SIG-M5 (cell line): Measurements from ENCODE around the gene PCID2.

Experiments used
- DNase-seq: peaks from one replicate; lab custom pipeline; 2025; lab: John Stamatoyannopoulos, UW

Gene PCID2

GRCh38 chr13:113219256-113219940, 10.9 kb upstream of the PCID2 start:
- DNase-seq: no peak

- DNase-seq: no peak
Observed at GRCh38 chr13:113218586-113218985, 10.1 kb upstream of the PCID2 start.

- DNase-seq: no peak
Observed at GRCh38 chr13:113216254-113217048, 8.0 kb upstream of the PCID2 start.

- DNase-seq: no peak
Observed at GRCh38 chr13:113211774-113212173, 3.3 kb upstream of the PCID2 start.

- DNase-seq: no peak
Observed at GRCh38 chr13:113210833-113211232, 2.4 kb upstream of the PCID2 start.

- peak; percentile 40 for DNase-seq
Observed at GRCh38 chr13:113209759-113210421, 1.4 kb upstream of the PCID2 start.

- no peak for DNase-seq
Observed at GRCh38 chr13:113209336-113209758, 878 bp upstream of the PCID2 start, which contains the start of gene CUL4A. Gene CUL4A (plus strand): TSS chr13:113209613. CDS start chr13:113209628, 15 bp downstream.

- no peak for DNase-seq
Observed at GRCh38 chr13:113207890-113208420, 514 bp downstream of the PCID2 start.

GRCh38 chr13:113207460-113207859, 1.0 kb downstream of the PCID2 start:
- DNase-seq: no peak

- no peak for DNase-seq
Observed at GRCh38 chr13:113205428-113205931, 3.0 kb downstream of the PCID2 start.

GRCh38 chr13:113204378-113204734, 4.1 kb downstream of the PCID2 start:
- no peak for DNase-seq

- no peak for DNase-seq
Observed at GRCh38 chr13:113203507-113204377, 4.7 kb downstream of the PCID2 start.

GRCh38 chr13:113202912-113203311, 5.6 kb downstream of the PCID2 start:
- DNase-seq: no peak

- DNase-seq: no peak
Observed at GRCh38 chr13:113201815-113202214, 6.7 kb downstream of the PCID2 start.

GRCh38 chr13:113196970-113197737, 11.3 kb downstream of the PCID2 start:
- DNase-seq: no peak

GRCh38 chr13:113195360-113195759, 13.1 kb downstream of the PCID2 start:
- DNase-seq: no peak

GRCh38 chr13:113192902-113193301, 15.6 kb downstream of the PCID2 start:
- DNase-seq: no peak

- DNase-seq: no peak
Observed at GRCh38 chr13:113192279-113192678, 16.2 kb downstream of the PCID2 start.

GRCh38 chr13:113190181-113190580, 18.3 kb downstream of the PCID2 start:
- no peak for DNase-seq

- no peak for DNase-seq
Observed at GRCh38 chr13:113187883-113188665, 20.4 kb downstream of the PCID2 start.
